Measurements from ENCODE around the gene TEDC1.

- TF ChIP-seq CTCF (IDR thresholded peaks at IDR 0.05) (no peak), POLR2A (IDR thresholded peaks at IDR 0.05) (no peak)
These were observed 23.0 kb upstream of the TEDC1 start for GRCh38 chr14:105467942-105468471.

Measured in testis (tissue), 2 donors.